Natural killer cell (primary cell): ENCODE measurements around the gene TCF7. TPM values are rescaled to one million over a fixed set of nuclear protein-coding genes. Genes with fewer than 3 reads are reported as not detected.

ENCODE experiments used
- ATAC-seq, 3 donors: fragments of 150-1000 bp in 2 of 3; fragments of 200-7000 bp in 1 of 3; cut with Tn5 transposase; 1 replicate in 1 of 3; 2 replicates in 2 of 3; pipeline ENCODE4 v1.10.0; 2021; ENCODE audit warnings: mild to moderate bottlenecking in 2 of 3, moderate library complexity in 2 of 3
- DNase-seq, 2 donors: peaks; one replicate each; pipeline versions ENCODE4 v3.0.0 to v3.0.0-alpha.2; 2013 to 2021; ENCODE audit warnings: mixed read lengths in 1 of 2
- H3K27ac ChIP-seq: one replicate; pipeline ENCODE4 v1.5.1; 2013; ENCODE audit warnings: mild to moderate bottlenecking, low read length
- H3K27me3 ChIP-seq: one replicate; pipeline ENCODE4 v1.6.1; 2013; ENCODE audit warnings: low read length; ENCODE audit not compliant: control insufficient read depth, insufficient read depth
- H3K36me3 ChIP-seq: one replicate; pipeline ENCODE4 v1.6.1; 2013; ENCODE audit warnings: low read length; ENCODE audit not compliant: control insufficient read depth, insufficient read depth
- H3K4me1 ChIP-seq: one replicate; pipeline ENCODE4 v1.6.1; 2013; ENCODE audit warnings: low read length; ENCODE audit not compliant: control insufficient read depth, insufficient read depth
- H3K4me3 ChIP-seq: one replicate; pipeline ENCODE4 v1.5.1; 2013; ENCODE audit warnings: low read length
- H3K9me3 ChIP-seq: one replicate; pipeline ENCODE4 v1.6.1; 2013; ENCODE audit warnings: low read length; ENCODE audit not compliant: control insufficient read depth, insufficient read depth
- H3K27ac Mint-ChIP-seq, 2 donors: one replicate each; pipeline ENCODE4 v1.8.0; 2022; ENCODE audit warnings: mild to moderate bottlenecking in 2 of 2, mixed read lengths in 2 of 2, moderate library complexity in 1 of 2
- H3K27me3 Mint-ChIP-seq, 2 donors: one replicate each; pipeline ENCODE4 v1.8.0; 2022; ENCODE audit warnings: low read depth in 2 of 2, mixed read lengths in 2 of 2
- H3K36me3 Mint-ChIP-seq: one replicate; pipeline ENCODE4 v1.8.0; 2022; ENCODE audit warnings: mixed read lengths
- H3K4me1 Mint-ChIP-seq, 2 donors: one replicate each; pipeline ENCODE4 v1.8.0; 2022; ENCODE audit warnings: mixed read lengths in 2 of 2
- H3K4me3 Mint-ChIP-seq: one replicate; pipeline ENCODE4 v1.8.0; 2022; ENCODE audit warnings: mild to moderate bottlenecking, moderate library complexity, mixed read lengths
- H3K9me3 Mint-ChIP-seq, 2 donors: one replicate each; pipeline ENCODE4 v1.8.0; 2022; ENCODE audit warnings: mixed read lengths in 2 of 2
- WGBS: methylation state at CpG from one replicate; pipeline ENCODE4 v1.1.7; 2013; ENCODE audit warnings: missing lambda C conversion rate; ENCODE audit not compliant: insufficient coverage; 5-methylcytosine and 5-hydroxymethylcytosine counted together
- intact Hi-C: fragments of 100-400 bp; cut with micrococcal nuclease; formaldehyde crosslinking; loops from one replicate; pipeline ENCODE4 v1.14.2; 2022
- total RNA-seq, 4 donors: library from RNA; stranded (reverse); fragments of 120-200 nt in 1 of 4; gene quantifications; one replicate each; pipeline versions ENCODE4 v1.2.3 to v1.2.4, GENCODE V29; 2013 to 2022
- TF ChIP-seq, protein P1 (sequence below): fragments of 200-600 bp; IDR thresholded peaks from one replicate; pipeline ENCODE4 v1.8.0; 2022; ENCODE audit warnings: antibody characterized with exemption

Gene TCF7
- total RNA-seq, 3 donors from 2014 or later (not counting 1 experiment from before 2014, with no cell fraction given) = 97.7 to 203 (median 158) TPM

DNA sequence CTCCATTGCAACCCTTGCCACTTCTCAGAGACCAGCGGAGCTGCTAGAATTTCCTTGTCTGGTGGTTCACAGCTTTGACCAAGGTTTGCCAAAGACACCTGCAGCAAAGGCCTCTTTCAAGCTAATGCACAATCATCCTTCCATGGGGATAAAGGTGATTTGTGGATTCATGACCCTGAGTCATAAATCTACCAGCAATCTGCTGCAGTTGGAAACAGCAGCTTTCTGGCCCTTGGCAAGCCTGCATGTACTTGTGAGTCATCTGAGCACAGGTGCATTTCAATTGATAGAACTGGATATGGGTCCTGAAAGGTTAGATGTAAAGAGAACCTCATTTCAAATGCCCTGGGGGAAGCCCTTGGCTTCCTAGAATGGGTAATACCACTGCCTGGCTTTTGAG lies 21.6 kb upstream of the TCF7 start:
- no peak for ATAC-seq
- Mint-ChIP-seq H3K4me3 (no peak overlapping the region), H3K9me3 (no peaks in the 10 kb centered on the region), H3K27ac (no peak overlapping the region), H3K4me1 (peaks cover 0 to 15% of the 10 kb centered on the region in 2 donors), H3K27me3 (peaks cover 0 to 3% of the 10 kb centered on the region in 2 donors), H3K36me3 (no peaks in the 10 kb centered on the region)
- TF ChIP-seq, protein P1, sequence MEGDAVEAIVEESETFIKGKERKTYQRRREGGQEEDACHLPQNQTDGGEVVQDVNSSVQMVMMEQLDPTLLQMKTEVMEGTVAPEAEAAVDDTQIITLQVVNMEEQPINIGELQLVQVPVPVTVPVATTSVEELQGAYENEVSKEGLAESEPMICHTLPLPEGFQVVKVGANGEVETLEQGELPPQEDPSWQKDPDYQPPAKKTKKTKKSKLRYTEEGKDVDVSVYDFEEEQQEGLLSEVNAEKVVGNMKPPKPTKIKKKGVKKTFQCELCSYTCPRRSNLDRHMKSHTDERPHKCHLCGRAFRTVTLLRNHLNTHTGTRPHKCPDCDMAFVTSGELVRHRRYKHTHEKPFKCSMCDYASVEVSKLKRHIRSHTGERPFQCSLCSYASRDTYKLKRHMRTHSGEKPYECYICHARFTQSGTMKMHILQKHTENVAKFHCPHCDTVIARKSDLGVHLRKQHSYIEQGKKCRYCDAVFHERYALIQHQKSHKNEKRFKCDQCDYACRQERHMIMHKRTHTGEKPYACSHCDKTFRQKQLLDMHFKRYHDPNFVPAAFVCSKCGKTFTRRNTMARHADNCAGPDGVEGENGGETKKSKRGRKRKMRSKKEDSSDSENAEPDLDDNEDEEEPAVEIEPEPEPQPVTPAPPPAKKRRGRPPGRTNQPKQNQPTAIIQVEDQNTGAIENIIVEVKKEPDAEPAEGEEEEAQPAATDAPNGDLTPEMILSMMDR = no peak
- peaks cover 42% of the 10 kb centered on the region for H3K4me1 ChIP-seq
- no peak for DNase-seq
- 89% methylated on average over 1 of the region's 1 CpG for WGBS
- H3K27me3 ChIP-seq = no peaks in the 10 kb centered on the region
- no peak overlapping the region for H3K4me3 ChIP-seq
- intact Hi-C loops = no loop called here
- no peaks in the 10 kb centered on the region for H3K36me3 ChIP-seq
- no peak overlapping the region for H3K27ac ChIP-seq
- H3K9me3 ChIP-seq = no peaks in the 10 kb centered on the region

DNA sequence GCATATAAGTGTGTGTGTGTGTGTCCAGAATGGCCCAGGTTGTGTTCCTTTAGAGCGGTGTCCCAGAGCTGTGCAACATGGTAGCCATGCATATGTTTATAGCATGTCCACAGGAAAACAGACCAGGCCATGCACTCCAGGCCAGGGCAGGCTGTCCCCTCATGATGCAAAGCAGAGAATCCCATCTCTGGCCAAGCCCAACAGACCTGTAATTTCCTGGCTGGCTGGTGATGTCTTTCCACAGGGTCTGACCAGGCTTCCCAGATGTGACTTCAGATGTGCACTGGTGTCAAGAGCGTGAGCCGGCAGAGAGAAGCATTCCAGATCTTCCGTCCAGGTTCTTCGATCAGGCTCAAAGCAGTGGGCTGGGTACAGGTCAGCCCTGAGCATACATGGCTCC lies 21.1 kb upstream of the TCF7 start:
- H3K27me3 ChIP-seq = no peaks in the 10 kb centered on the region
- no peak overlapping the region for H3K27ac ChIP-seq
- peaks cover 37% of the 10 kb centered on the region for H3K4me1 ChIP-seq
- no peak for DNase-seq
- Mint-ChIP-seq H3K36me3 (no peaks in the 10 kb centered on the region), H3K27ac (no peak overlapping the region), H3K4me3 (no peak overlapping the region), H3K4me1 (peaks cover 0 to 15% of the 10 kb centered on the region in 2 donors), H3K9me3 (no peaks in the 10 kb centered on the region), H3K27me3 (peaks cover 0 to 3% of the 10 kb centered on the region in 2 donors)
- no peaks in the 10 kb centered on the region for H3K36me3 ChIP-seq
- ATAC-seq = no peak
- WGBS = 98% methylated on average over 5 of the region's 5 CpGs
- intact Hi-C loops = no loop called here
- TF ChIP-seq, protein P1 = no peak
- no peak overlapping the region for H3K4me3 ChIP-seq
- H3K9me3 ChIP-seq = no peaks in the 10 kb centered on the region

DNA sequence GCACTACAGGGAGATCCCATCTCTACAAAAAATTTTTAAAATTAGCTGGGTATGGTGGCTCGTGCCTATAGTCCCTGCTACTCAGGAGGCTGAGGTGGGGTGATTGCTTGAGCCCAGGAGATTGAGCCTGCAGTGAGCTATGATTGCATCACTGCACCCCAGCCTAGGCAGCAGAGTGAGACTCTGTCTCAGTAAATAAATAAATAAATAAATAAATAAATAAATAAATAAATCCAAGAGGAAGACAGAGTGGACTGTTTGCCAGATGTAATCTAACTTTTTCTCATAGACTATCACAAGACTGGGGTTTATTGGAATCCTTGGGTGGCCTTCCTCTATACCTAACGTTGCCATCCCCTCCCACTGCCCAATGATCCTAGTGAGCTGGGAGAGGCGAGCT lies 19.2 kb upstream of the TCF7 start:
- Histone ChIP-seq H3K4me1 (peaks cover 41% of the 10 kb centered on the region), H3K4me3 (no peak overlapping the region), H3K27me3 (no peaks in the 10 kb centered on the region), H3K9me3 (no peaks in the 10 kb centered on the region), H3K36me3 (no peaks in the 10 kb centered on the region), H3K27ac (no peak overlapping the region)
- Mint-ChIP-seq H3K4me3 (no peak overlapping the region), H3K9me3 (no peaks in the 10 kb centered on the region), H3K4me1 (peaks cover 10 to 24% of the 10 kb centered on the region in 2 donors), H3K27ac (no peak overlapping the region), H3K36me3 (no peaks in the 10 kb centered on the region), H3K27me3 (no peaks in the 10 kb centered on the region)
- TF ChIP-seq, protein P1 = no peak
- intact Hi-C loops = no loop called here
- no peak for DNase-seq
- 96% methylated on average over 3 of the region's 3 CpGs for WGBS
- no peak for ATAC-seq

DNA sequence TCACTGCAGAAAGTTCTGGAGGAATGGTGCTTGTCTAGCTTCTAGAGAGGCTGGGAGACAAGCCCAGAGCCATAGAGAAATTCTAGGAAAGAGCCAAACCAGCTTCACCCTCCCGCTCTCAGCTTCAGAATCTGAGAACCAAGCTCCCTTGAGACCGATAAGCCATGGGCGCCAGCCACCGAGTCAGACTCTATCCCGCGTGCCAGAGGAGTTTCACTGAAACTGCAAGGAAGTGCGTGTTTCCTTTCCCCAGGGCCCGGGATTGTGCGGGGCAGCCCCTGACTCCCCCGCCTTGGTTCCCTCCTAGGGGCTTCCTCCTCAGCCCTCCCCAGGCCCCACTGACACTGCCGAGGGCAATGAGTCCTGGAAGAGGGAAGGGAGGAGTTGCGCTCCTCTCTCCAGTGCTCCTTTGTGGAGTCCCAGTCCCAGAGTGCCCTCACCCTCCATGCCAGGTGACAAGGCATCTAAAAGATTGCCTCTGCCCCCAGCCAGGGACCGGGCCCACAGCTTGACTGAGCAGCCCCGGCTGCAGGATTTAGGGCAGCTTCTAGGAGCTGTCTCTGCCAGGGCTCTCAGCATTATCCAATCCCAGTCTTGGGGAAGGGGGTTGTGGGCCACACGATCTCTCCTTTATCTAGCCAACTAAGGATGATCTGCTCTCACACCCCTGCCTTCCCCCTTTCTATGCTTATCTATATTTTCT lies 18.4 kb upstream of the TCF7 start:
- no peaks in the 10 kb centered on the region for H3K27me3 ChIP-seq
- Mint-ChIP-seq H3K36me3 (no peaks in the 10 kb centered on the region), H3K9me3 (no peaks in the 10 kb centered on the region), H3K4me1 (peaks cover 17 to 25% of the 10 kb centered on the region in 2 donors), H3K27ac (no peak overlapping the region), H3K27me3 (no peaks in the 10 kb centered on the region), H3K4me3 (no peak overlapping the region)
- H3K27ac ChIP-seq = no peak overlapping the region
- TF ChIP-seq, protein P1 = no peak
- intact Hi-C loops = no loop called here
- DNase-seq (no peak), ATAC-seq (no peak)
- H3K9me3 ChIP-seq = no peaks in the 10 kb centered on the region
- H3K36me3 ChIP-seq = no peaks in the 10 kb centered on the region
- H3K4me1 ChIP-seq = peaks cover 41% of the 10 kb centered on the region
- WGBS = 85% methylated on average over 15 of the region's 15 CpGs
- no peak overlapping the region for H3K4me3 ChIP-seq
